Tibial artery (tissue), 4 donors: Measurements from ENCODE around the gene LTB4R2.

ENCODE experiments used
- DNase-seq, 2 donors: peaks; one replicate each; pipeline ENCODE4 v3.0.0-alpha.2; 2019
- H3K27ac ChIP-seq, 2 donors: fragments of 200-600 bp; sonication (generic) in 1 of 2; 1 replicate in 1 of 2; 2 replicates in 1 of 2; pipeline ENCODE4 v1.5.1; 2018 to 2019; ENCODE audit warnings: mild to moderate bottlenecking in 1 of 2
- H3K27me3 ChIP-seq, 2 donors: fragments of 200-600 bp; sonication (generic) in 1 of 2; one replicate each; pipeline versions ENCODE4 v1.5.1 to v1.6.0; 2016 to 2019
- H3K36me3 ChIP-seq, 3 donors: fragments of 200-600 bp; sonication (generic) in 2 of 3; one replicate each; pipeline ENCODE4 v1.5.1; 2016 to 2019; ENCODE audit warnings: mild to moderate bottlenecking in 2 of 3
- H3K4me1 ChIP-seq, 4 donors: fragments of 200-600 bp; sonication (generic) in 2 of 4; 1 replicate in 3 of 4; 2 replicates in 1 of 4; pipeline ENCODE4 v1.5.1; 2016 to 2019
- H3K4me3 ChIP-seq, 2 donors: fragments of 200-600 bp; sonication (generic) in 1 of 2; 1 replicate in 1 of 2; 2 replicates in 1 of 2; pipeline ENCODE4 v1.5.1; 2018 to 2019; ENCODE audit warnings: mild to moderate bottlenecking in 2 of 2
- H3K9me3 ChIP-seq, 3 donors: fragments of 200-600 bp; sonication (generic) in 1 of 3; one replicate each; pipeline ENCODE4 v1.5.1; 2016 to 2019
- intact Hi-C: fragments of 100-400 bp; cut with DNase I; formaldehyde crosslinking; loops from one replicate; pipeline ENCODE4 v1.15.0; 2023; ENCODE audit warnings: low total_unique reads
- TF ChIP-seq, protein P1 (sequence below), 2 experiments: fragments of 200-600 bp in 1 of 2; fragments of 450-650 bp in 1 of 2; IDR thresholded peaks; one replicate each; pipeline ENCODE4 v1.5.1; 2017 to 2019; ENCODE audit warnings: antibody characterized with exemption in 2 of 2, mild to moderate bottlenecking in 1 of 2, moderate library complexity in 1 of 2

Gene LTB4R2

DNA sequence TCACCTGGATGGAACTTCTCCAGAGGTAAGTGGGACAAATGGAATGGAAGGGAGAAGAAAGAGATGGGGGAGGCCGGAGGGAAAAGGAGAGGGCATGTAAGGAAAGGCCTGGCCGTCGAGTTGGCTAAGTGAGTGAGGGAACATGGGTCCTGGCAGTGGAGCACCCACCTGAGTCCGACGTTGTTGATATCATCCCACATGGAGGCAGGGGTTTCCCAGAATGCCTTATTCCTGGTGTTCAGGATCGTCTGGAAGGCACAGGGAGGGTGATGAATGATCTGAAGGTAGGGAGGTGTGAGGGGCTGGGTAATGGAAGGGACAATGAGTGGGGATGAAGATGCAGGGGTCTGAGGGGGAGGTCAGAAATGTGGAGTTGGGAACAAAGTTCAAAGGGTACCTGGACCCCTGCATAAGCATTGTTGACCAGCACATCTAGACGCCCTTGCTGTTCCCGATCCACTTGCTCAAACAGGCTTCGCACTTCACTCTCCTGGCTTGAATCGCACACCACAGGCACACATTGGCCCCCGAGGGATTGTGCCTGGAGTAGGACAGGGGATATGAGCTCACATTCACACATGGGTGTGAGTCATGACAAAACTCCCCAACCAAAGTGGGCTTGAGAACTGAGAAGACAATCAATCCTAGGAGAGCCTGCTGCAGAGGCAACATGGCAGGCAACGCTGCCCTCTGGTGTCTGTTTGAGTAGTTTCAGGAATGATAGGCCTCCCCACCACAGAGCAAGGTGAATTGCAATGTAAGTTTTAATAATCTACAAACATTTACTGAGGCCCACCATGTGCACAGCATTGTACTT is 13.4 kb upstream of the LTB4R2 start:
- Histone ChIP-seq H3K4me3 (no peak overlapping the region), H3K4me1 (peaks cover 0 to 34% (median 25%) of the 10 kb centered on the region in 4 donors), H3K9me3 (no peaks in the 10 kb centered on the region), H3K27ac (no peak overlapping the region), H3K36me3 (peaks cover 27 to 41% (median 33%) of the 10 kb centered on the region in 3 donors), H3K27me3 (no peaks in the 10 kb centered on the region)
- peak in 1 of 2 donors; percentile 52 for DNase-seq
- intact Hi-C loops, result loop anchor here (5.0 kb wide), 1 partner anchor 54 kb away; the partner anchor contains the start of gene TINF2
- TF ChIP-seq, protein P1, sequence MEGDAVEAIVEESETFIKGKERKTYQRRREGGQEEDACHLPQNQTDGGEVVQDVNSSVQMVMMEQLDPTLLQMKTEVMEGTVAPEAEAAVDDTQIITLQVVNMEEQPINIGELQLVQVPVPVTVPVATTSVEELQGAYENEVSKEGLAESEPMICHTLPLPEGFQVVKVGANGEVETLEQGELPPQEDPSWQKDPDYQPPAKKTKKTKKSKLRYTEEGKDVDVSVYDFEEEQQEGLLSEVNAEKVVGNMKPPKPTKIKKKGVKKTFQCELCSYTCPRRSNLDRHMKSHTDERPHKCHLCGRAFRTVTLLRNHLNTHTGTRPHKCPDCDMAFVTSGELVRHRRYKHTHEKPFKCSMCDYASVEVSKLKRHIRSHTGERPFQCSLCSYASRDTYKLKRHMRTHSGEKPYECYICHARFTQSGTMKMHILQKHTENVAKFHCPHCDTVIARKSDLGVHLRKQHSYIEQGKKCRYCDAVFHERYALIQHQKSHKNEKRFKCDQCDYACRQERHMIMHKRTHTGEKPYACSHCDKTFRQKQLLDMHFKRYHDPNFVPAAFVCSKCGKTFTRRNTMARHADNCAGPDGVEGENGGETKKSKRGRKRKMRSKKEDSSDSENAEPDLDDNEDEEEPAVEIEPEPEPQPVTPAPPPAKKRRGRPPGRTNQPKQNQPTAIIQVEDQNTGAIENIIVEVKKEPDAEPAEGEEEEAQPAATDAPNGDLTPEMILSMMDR (IDR thresholded peaks at IDR 0.05), result peak; percentile 57 to 58

DNA sequence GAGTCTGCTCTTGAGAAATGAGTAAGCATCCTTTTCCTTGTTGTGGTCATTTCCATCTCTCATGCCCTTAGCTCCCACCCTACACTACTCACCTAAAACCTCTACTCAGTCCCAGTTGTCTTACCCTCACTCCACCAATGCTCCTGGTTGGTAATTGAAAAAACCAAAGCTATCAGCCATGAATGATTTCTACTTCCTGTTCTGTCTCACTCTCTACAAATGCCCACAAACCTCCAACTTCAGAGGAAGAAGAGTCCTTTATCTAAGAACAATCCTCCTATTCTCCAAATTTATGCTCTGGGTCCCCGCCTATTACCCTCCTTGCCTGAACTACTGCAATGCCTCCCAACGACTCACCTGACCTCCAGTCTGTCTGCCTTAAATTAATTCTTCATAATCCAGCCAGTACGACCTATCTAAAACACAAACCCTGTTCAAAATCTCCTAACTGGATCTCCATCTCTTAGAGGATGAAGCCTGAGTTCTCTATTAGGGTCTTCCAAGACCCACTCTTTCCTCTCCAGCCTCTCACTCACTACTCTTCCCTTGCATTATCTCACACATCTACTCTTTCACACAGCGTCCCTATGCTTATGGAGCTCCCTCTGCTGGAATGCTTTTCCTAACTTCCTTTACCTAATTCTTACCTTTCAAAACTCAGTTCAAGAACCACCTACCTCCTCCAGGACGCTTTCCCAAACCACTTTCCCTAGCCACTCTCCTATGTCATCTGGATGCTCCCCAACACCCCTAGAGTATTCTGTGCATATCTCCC is 12.6 kb upstream of the LTB4R2 start:
- intact Hi-C loops, result loop anchor here (5.0 kb wide), 1 partner anchor 55 kb away; the partner anchor contains the start of gene TINF2
- no peak overlapping the region for H3K27ac ChIP-seq
- no peaks in the 10 kb centered on the region for H3K9me3 ChIP-seq
- H3K4me1 ChIP-seq, result peaks cover 0 to 34% (median 25%) of the 10 kb centered on the region in 4 donors
- TF ChIP-seq, protein P1 (IDR thresholded peaks at IDR 0.05), result no peak
- no peak for DNase-seq
- no peak overlapping the region for H3K4me3 ChIP-seq
- H3K36me3 ChIP-seq, result peaks cover 27 to 41% (median 33%) of the 10 kb centered on the region in 3 donors
- no peaks in the 10 kb centered on the region for H3K27me3 ChIP-seq

DNA sequence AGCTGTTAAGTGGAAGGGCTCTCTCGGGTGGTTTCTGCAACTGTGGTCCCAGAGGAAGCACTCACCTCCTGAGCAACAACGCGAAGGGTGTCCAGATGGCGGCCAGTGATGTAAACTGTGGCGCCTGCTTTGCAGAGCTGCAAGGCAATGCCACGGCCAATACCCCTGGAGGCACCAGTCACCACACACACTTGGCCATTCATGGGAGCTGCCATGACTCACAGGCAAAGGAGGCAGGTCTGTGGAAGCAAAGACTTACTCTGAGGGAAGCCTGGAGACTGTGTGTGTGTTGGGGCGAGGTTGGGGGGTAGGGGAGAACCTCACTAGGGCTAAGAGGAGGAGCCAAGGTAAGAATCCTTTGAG is 11.1 kb upstream of the LTB4R2 start:
- Histone ChIP-seq H3K4me1 (peaks cover 0 to 34% (median 25%) of the 10 kb centered on the region in 4 donors), H3K4me3 (peak overlapping the region; percentile 91 to 96), H3K27ac (peak overlapping the region; percentile 76 to 85), H3K9me3 (no peaks in the 10 kb centered on the region), H3K27me3 (no peaks in the 10 kb centered on the region), H3K36me3 (peaks cover 38 to 47% (median 38%) of the 10 kb centered on the region in 3 donors)
- intact Hi-C loops, result loop anchor here (5.0 kb wide), 1 partner anchor 57 kb away; the partner anchor contains the start of gene TINF2
- TF ChIP-seq, protein P1 (IDR thresholded peaks at IDR 0.05), result no peak
- DNase-seq, result no peak

DNA sequence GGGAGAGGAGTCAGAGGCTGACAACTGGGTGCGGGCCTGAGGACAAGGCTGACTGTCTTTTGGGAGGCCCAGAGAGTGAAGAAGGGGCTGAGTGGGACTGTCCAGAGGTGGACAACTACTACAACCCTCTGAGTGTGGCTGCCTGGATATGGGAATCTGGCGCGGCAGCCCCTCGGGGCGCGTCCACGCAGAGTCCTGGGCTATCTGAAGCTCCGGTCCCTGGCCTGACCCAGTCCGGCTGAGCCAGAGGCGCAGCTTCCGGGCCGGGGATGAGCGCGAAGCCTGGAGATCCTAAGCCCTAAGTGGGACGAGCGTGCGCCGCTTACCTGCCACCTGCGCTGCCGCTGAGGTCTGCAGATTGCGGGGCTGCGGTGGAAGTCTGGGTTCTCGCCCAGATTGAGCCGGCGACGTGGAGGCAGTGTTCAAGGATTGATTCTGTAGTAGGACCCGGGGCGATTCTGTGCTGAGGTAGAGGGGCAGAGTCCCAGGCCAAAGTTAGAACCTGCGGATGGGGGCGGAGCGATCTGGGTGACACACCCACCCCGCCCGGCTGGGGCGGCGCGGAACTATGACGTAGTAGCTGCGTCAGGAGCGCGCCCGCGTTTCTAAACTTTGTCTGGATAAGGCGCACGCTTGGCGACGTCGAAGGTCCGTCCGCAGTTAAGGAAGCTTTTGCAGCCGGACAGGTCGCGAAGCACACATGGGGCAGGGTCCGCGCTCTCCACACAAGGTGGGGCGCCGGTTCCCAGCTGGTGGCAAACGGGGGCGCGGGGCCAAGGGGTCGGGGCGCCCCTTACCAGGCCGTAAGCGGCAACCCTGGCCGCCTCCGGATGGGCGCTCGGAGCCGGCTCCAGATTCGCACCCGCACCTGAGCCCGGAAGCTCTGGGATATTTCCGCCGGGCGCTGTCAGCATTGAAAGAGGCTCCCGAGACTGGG is 10.4 kb upstream of the LTB4R2 start, which contains the start of the genes DHRS1 and NOP9:
TSS of gene DHRS1 (minus strand) at position 526 of the 937 bp plus-strand sequence. CDS start 674 bp downstream, outside the sequence.
TSS of gene NOP9 (plus strand) at position 596 of the 937 bp plus-strand sequence. CDS start at position 701, 105 bp downstream.
- Histone ChIP-seq H3K27me3 (no peaks in the 10 kb centered on the region), H3K4me1 (peaks cover 0 to 34% (median 25%) of the 10 kb centered on the region in 4 donors), H3K36me3 (peaks cover 44 to 54% (median 45%) of the 10 kb centered on the region in 3 donors), H3K4me3 (peak within 1 kb of the TSS; percentile 91 to 96), H3K9me3 (no peaks in the 10 kb centered on the region), H3K27ac (peak within 1 kb of the TSS; percentile 76 to 85)
- TF ChIP-seq, protein P1 (IDR thresholded peaks at IDR 0.05), result no peak
- intact Hi-C loops, result loop anchor here (5.0 kb wide), 1 partner anchor 57 kb away; the partner anchor contains the start of gene TINF2
- DNase-seq, result peak; percentile 89 to 92
